Astrocyte of the spinal cord (primary cell): ENCODE measurements around the gene DENND6B.

Experiments used
- DNase-seq: peaks from one replicate; pipeline ENCODE4 v3.0.0; 2011; ENCODE audit warnings: low read depth, low spot score
- H3K4me3 ChIP-seq: 2 replicates; pipeline ENCODE4 v1.5.1; 2011; ENCODE audit warnings: low read depth, mild to moderate bottlenecking, low read length, moderate library complexity
- CTCF ChIP-seq: IDR thresholded peaks from 2 replicates; pipeline ENCODE4 v1.5.1; 2012; ENCODE audit warnings: low read depth, mild to moderate bottlenecking, low read length, inconsistent platforms
- in situ Hi-C: cut with HindIII; loops from 2 replicates; pipeline ENCODE4 v1.10.0; 2017; ENCODE audit warnings: low sequenced_read_pairs

DENND6B gene

GRCh38 chr22:50318698-50319411 lies 8.0 kb downstream of the DENND6B start:
- H3K4me3 ChIP-seq = no peak overlapping the region
- no peak for DNase-seq
- in situ Hi-C loops = no loop called here
- TF ChIP-seq CTCF = no peak

- in situ Hi-C loops = no loop called here
- TF ChIP-seq CTCF = no peak
- DNase-seq = no peak
- no peak overlapping the region for H3K4me3 ChIP-seq
Measured at GRCh38 chr22:50318356-50318697, 8.5 kb downstream of the DENND6B start.

- DNase-seq = no peak
- H3K4me3 ChIP-seq = no peak overlapping the region
- TF ChIP-seq CTCF = no peak
- in situ Hi-C loops = no loop called here
Measured at GRCh38 chr22:50317674-50318073, 9.1 kb downstream of the DENND6B start.

GRCh38 chr22:50317178-50317577 lies 9.6 kb downstream of the DENND6B start:
- DNase-seq = no peak
- TF ChIP-seq CTCF = no peak
- H3K4me3 ChIP-seq = no peak overlapping the region
- in situ Hi-C loops = no loop called here

- H3K4me3 ChIP-seq = no peak overlapping the region
- no peak for DNase-seq
Measured at GRCh38 chr22:50316114-50317065, 10.4 kb downstream of the DENND6B start.

More at GRCh38 chr22:50316114-50317065, 10.4 kb downstream of the DENND6B start:
- in situ Hi-C loops = no loop called here
- TF ChIP-seq CTCF = no peak
